SIG-M5 treated with dmso at 0.1 percent for 504 hours (cell line): ENCODE data around the gene FGD5.
"Not testable (repeated sequence)": the region's sequence is repeated elsewhere in the genome, so short reads cannot be mapped to it uniquely, and the experiment has no call there.

Experiments
- DNase-seq: peaks from one replicate; lab custom pipeline; 2025; ENCODE audit not compliant: unreplicated experiment; lab: John Stamatoyannopoulos, UW

FGD5 gene

GRCh38 chr3:14899993-14900618 is 81.3 kb downstream of the FGD5 start:
- no peak for DNase-seq

- peak; percentile 17 for DNase-seq
Measured at GRCh38 chr3:14900881-14901873, 82.4 kb downstream of the FGD5 start.

- no peak for DNase-seq
Measured at GRCh38 chr3:14902719-14903118, 84.0 kb downstream of the FGD5 start.

- DNase-seq: not testable (repeated sequence)
Measured at GRCh38 chr3:14903501-14903900, 84.7 kb downstream of the FGD5 start.

- no peak for DNase-seq
Measured at GRCh38 chr3:14905055-14905657, 86.4 kb downstream of the FGD5 start.

- DNase-seq: no peak
Measured at GRCh38 chr3:14906355-14906971, 87.7 kb downstream of the FGD5 start.

- no peak for DNase-seq
Measured at GRCh38 chr3:14907043-14907966, 88.5 kb downstream of the FGD5 start.

- no peak for DNase-seq
Measured at GRCh38 chr3:14909250-14909649, 90.5 kb downstream of the FGD5 start.

GRCh38 chr3:14911651-14912050 is 92.9 kb downstream of the FGD5 start:
- DNase-seq: no peak

GRCh38 chr3:14913071-14913925 is 94.5 kb downstream of the FGD5 start:
- DNase-seq: no peak

GRCh38 chr3:14913926-14914778 is 95.4 kb downstream of the FGD5 start:
- DNase-seq: no peak

- DNase-seq: no peak
Measured at GRCh38 chr3:14914779-14915117, 96.0 kb downstream of the FGD5 start.

GRCh38 chr3:14915636-14916222 is 97.0 kb downstream of the FGD5 start:
- DNase-seq: no peak

GRCh38 chr3:14918356-14918860 is 99.6 kb downstream of the FGD5 start:
- no peak for DNase-seq

- DNase-seq: no peak
Measured at GRCh38 chr3:14920536-14920935, 101.8 kb downstream of the FGD5 start.

GRCh38 chr3:14921034-14921616 is 102.4 kb downstream of the FGD5 start:
- peak; percentile 82 for DNase-seq

GRCh38 chr3:14921811-14922705 is 103.3 kb downstream of the FGD5 start:
- no peak for DNase-seq
